Peyer's patch (tissue), 4 donors: Measurements from ENCODE around the gene GCAT.

Source experiments
- POLR2A ChIP-seq, 2 donors: fragments of 450-650 bp; IDR thresholded peaks; one replicate each; pipeline ENCODE4 v1.5.1; 2017; ENCODE audit warnings: antibody characterized with exemption in 2 of 2, mild to moderate bottlenecking in 2 of 2, moderate library complexity in 2 of 2
- TF ChIP-seq, protein P1 (sequence below), 6 experiments: fragments of 450-650 bp in 4 of 6; fragments of 200-600 bp in 2 of 6; sonication (generic) in 1 of 6; IDR thresholded peaks; one replicate each; pipeline ENCODE4 v1.5.1; 2017 to 2019; ENCODE audit warnings: antibody characterized with exemption in 6 of 6, mild to moderate bottlenecking in 3 of 6, moderate library complexity in 1 of 6

DNA sequence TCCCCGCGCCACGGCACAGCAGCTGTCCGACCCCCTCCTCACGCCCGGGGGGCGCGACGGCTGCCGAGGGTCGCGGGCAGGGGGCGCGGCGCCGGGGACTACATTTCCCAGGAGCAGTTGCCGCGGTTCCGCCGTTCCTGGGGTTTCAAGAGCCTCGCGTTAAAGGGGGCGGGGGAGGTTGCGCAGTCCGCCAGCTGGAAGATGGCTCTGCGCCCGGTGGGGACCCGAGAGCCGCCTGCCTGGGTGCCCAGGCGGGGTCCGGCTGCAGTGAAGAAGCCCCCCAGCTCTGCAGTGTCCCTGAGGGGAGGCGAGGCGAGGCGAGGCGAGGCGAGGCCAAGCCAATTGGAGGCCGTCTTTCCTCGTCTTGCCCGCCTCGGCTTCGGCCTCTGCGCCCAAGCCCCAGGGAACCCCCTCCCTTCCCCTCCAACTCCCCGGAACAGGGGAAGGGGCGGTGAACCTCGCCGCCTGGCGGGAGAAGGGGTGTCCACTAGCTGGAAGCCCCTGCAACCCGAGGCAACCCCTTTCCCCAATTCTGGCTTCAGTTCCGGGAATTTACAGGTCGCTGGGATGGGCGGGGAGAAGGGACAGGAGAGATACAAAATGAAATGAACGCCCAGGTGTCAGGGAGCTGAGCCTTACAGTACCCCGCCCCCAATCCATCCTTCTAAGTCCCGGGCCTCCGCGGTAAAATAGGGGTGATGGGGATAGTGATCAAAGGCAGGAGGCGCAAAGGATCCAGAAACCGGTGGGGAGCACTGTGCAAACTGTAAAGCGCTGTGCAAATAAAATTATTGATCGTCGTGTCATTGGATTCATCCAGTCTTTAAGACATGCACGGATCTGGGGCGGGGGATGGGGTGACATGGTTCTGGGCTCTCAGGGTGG, 5.2 kb upstream of the GCAT start:
- TF ChIP-seq, protein P1, sequence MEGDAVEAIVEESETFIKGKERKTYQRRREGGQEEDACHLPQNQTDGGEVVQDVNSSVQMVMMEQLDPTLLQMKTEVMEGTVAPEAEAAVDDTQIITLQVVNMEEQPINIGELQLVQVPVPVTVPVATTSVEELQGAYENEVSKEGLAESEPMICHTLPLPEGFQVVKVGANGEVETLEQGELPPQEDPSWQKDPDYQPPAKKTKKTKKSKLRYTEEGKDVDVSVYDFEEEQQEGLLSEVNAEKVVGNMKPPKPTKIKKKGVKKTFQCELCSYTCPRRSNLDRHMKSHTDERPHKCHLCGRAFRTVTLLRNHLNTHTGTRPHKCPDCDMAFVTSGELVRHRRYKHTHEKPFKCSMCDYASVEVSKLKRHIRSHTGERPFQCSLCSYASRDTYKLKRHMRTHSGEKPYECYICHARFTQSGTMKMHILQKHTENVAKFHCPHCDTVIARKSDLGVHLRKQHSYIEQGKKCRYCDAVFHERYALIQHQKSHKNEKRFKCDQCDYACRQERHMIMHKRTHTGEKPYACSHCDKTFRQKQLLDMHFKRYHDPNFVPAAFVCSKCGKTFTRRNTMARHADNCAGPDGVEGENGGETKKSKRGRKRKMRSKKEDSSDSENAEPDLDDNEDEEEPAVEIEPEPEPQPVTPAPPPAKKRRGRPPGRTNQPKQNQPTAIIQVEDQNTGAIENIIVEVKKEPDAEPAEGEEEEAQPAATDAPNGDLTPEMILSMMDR (IDR thresholded peaks at IDR 0.05) = no peak
- TF ChIP-seq POLR2A (IDR thresholded peaks at IDR 0.05) = no peak
